ENCODE data around the gene ZG16B.

The ZG16B gene

DNA sequence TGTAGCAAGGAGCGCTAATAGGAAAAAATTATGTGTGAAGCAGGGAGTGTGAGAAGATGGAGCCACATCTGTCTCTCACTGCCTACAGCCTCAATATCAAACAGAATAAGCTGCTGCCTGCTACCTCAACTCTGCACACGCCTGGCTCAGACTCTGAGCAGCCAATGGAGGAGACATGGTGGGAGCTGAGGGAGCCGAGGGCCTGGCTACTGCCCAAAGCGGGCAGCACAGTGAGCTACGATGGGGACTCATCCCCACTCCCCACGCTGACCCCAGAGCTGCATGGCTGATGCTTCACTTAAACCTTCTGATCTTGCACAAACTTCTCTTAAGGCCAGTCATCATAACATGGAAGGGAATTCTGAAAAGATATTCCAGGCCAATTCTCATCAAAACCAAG is 41.8 kb downstream of the ZG16B start:
- no peak for DNase-seq

DNA sequence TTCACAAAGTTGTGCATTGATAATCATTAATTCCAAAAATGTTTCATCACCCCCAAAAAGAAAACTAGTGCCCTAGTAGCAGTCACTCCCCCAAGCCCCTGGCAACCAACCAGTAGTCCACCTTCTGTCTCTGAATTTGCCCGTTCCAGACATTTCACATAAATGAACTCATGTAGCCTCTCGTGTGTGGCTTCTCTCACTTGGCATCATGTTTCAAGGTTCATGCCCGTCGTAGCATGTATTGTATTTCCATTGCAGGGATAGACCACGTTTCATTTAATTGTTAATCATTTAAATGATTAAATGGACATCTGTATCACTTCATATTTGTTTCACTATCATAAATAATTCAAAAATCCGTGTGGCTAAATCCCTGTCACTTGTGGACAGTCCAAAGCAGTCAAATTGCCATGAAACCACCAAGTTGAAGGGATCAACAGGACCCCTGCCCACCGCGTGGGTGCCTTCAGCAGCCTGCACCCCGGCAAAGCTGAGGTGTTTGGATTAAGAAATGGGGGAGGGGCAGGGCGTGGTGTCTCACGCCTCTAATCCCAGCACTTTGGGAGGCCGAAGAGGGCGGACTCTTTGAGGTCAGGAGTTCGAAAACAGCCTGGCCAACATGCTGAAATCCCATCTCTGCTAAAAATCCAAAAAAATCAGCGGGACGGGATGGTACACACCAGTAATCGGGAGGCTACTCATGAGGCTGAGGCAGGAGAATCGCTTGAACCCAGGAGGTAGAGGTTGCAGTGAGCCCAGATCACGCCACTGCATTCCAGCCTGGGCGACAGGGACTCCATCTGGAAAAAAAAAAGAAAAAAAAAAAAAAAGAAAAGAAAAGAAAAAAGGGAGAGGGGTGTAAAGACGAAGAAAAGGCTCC is 44.2 kb downstream of the ZG16B start:
- no peak for DNase-seq

DNA sequence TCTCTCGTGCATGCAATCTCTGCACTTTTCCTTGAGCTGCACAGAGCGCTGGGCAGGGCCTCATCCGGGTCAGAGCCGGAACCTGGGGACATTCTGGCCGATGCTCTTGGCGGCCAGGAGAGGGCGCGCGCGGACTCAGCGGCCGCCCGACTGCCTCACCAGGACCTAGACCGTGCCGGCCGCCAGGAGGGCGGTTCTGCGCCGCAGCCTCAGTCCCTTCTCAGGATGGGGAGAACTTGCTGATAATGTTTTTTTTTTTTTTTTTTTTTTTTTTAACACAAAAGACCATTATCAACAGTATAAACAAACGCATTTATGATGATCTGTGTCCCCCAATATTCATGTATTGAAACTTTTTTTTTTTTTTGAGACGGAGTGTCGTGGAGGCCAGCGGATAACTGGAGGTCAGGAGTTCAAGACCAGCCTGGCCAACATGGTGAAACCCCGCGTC is 44.8 kb downstream of the ZG16B start:
- DNase-seq = peak; percentile 18 to 35

DNA sequence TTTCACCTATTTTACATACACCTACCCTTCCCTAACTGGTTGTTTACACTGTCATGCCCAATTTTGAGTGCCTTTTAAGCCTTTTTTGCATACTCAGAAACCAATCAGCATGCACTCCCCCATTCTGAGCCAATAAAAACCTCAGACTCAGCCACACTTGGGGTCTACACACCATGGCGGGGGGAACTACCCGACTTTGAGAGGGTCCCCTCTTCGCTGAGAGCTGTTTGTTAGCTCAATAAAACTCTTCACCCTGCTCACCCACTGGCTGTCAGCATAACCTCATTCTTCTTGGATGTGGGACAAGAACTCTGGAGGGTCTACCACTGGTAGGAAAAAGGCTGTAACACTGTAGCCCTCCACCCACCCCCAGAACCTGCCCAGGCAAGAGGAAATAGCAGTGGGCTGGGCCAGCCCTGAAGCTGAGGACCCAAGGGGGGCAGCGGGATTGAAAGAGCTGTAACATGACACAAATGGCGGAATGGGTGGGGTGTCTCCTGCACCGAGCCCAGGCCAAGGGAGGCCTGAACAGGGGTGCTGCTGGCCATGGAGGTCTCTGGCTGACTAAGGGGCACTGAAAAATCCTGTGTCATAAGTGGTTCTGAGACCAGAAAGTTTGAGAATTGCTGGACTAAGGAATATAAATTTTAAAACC is 49.9 kb downstream of the ZG16B start:
- no peak for DNase-seq

All from Kasumi-1 (cell line).